SK-N-SH (cell line): ENCODE data around the gene REX1BD. TPM values are rescaled to one million over a fixed set of nuclear protein-coding genes. Genes with fewer than 3 reads are reported as not detected.

ENCODE experiments used
- CTCF ChIP-seq: fragments of 200-600 bp; sonication (generic); IDR thresholded peaks from 2 replicates; pipeline ENCODE4 v1.6.1; 2017; ENCODE audit warnings: antibody characterized with exemption, mild to moderate bottlenecking, moderate library complexity
- ELF1 ChIP-seq: IDR thresholded peaks from 2 replicates; pipeline ENCODE4 v1.4.0; 2012
- EP300 ChIP-seq, 2 experiments: IDR thresholded peaks; 2 replicates each; pipeline versions ENCODE4 v1.4.0 to v1.6.1; 2012; ENCODE audit warnings: borderline replicate concordance in 1 of 2, low read depth in 1 of 2, low read length in 1 of 2
- EZH2phosphoT487 ChIP-seq: fragments of 200-600 bp; sonication (generic); IDR thresholded peaks from 2 replicates; pipeline ENCODE4 v1.6.1; 2017; ENCODE audit warnings: low read depth, mixed run types, mild to moderate bottlenecking, antibody characterized with exemption, moderate library complexity, borderline replicate concordance
- GABPA ChIP-seq: IDR thresholded peaks from 2 replicates; pipeline ENCODE4 v1.4.0; 2012; ENCODE audit warnings: low read depth, mild to moderate bottlenecking
- JUND ChIP-seq: IDR thresholded peaks from 2 replicates; pipeline ENCODE4 v1.4.0; 2012
- MAX ChIP-seq: IDR thresholded peaks from 2 replicates; pipeline ENCODE4 v1.4.0; 2012; ENCODE audit warnings: low read depth
- NFIC ChIP-seq: IDR thresholded peaks from 2 replicates; pipeline ENCODE4 v1.4.0; 2012; ENCODE audit warnings: borderline replicate concordance
- NRF1 ChIP-seq: IDR thresholded peaks from 2 replicates; pipeline ENCODE4 v1.6.1; 2012; ENCODE audit warnings: low read depth, mild to moderate bottlenecking, low read length
- POLR2AphosphoS5 ChIP-seq: IDR thresholded peaks from 2 replicates; pipeline ENCODE4 v1.6.1; 2012; ENCODE audit warnings: low read depth, low read length
- RCOR1 ChIP-seq: fragments of 150-350 bp; IDR thresholded peaks from 2 replicates; pipeline ENCODE4 v1.6.1; 2017; ENCODE audit warnings: antibody characterized with exemption, low read length
- SMC3 ChIP-seq: IDR thresholded peaks from 2 replicates; pipeline ENCODE4 v1.6.1; 2012; ENCODE audit warnings: low read depth, low read length, improper control_type of control experiment
- TCF12 ChIP-seq: IDR thresholded peaks from 2 replicates; pipeline ENCODE4 v1.4.0; 2012
- TEAD4 ChIP-seq: IDR thresholded peaks from 2 replicates; pipeline ENCODE4 v1.4.0; 2012; ENCODE audit warnings: mild to moderate bottlenecking, borderline replicate concordance; ENCODE audit not compliant: insufficient read depth
- USF2 ChIP-seq: fragments of 150-350 bp; IDR thresholded peaks from 2 replicates; pipeline ENCODE4 v1.6.1; 2017; ENCODE audit warnings: antibody characterized with exemption, low read length, low read depth, borderline replicate concordance
- ZBTB33 ChIP-seq: IDR thresholded peaks from 2 replicates; pipeline ENCODE4 v1.4.0; 2012; ENCODE audit warnings: low read depth, borderline replicate concordance
- polyA plus RNA-seq, 3 experiments: library from polyadenylated mRNA; depleted of rRNA; stranded (reverse); fragments of >200 nt; gene quantifications; 2 replicates each; pipeline ENCODE4 v1.2.3, GENCODE V29; 2012
- TF ChIP-seq, protein P1 (sequence below): IDR thresholded peaks from 2 replicates; pipeline ENCODE4 v1.6.1; 2012; ENCODE audit warnings: mild to moderate bottlenecking, low read depth, low read length, moderate library complexity

The REX1BD gene
- polyA plus RNA-seq, 1 of the 3 experiments (the other 2 are of a cell fraction), result 159 TPM

- TF ChIP-seq TEAD4 (no peak), TCF12 (no peak), POLR2AphosphoS5 (0 out of 2 replicates have a peak, but pooled peaks have one; percentile 15), EZH2phosphoT487 (no peak), GABPA (no peak), MAX (peak; percentile 51; the same call in 1 of the 2 replicates), NFIC (no peak), SMC3 (peak; percentile 55), RCOR1 (0 out of 2 replicates have a peak, but pooled peaks have one; percentile 39), EP300 (IDR thresholded peaks at IDR 0.05; ENCODE audit: borderline replicate concordance in 1 of 2, low read depth in 1 of 2, low read length in 1 of 2) (0 out of 4 replicates have a peak, but pooled peaks of 1 of the 2 experiments have one; percentile 30), CTCF (peak; percentile 70), NRF1 (no peak), USF2 (no peak), ZBTB33 (no peak), ELF1 (no peak), JUND (no peak)
- TF ChIP-seq, protein P1, sequence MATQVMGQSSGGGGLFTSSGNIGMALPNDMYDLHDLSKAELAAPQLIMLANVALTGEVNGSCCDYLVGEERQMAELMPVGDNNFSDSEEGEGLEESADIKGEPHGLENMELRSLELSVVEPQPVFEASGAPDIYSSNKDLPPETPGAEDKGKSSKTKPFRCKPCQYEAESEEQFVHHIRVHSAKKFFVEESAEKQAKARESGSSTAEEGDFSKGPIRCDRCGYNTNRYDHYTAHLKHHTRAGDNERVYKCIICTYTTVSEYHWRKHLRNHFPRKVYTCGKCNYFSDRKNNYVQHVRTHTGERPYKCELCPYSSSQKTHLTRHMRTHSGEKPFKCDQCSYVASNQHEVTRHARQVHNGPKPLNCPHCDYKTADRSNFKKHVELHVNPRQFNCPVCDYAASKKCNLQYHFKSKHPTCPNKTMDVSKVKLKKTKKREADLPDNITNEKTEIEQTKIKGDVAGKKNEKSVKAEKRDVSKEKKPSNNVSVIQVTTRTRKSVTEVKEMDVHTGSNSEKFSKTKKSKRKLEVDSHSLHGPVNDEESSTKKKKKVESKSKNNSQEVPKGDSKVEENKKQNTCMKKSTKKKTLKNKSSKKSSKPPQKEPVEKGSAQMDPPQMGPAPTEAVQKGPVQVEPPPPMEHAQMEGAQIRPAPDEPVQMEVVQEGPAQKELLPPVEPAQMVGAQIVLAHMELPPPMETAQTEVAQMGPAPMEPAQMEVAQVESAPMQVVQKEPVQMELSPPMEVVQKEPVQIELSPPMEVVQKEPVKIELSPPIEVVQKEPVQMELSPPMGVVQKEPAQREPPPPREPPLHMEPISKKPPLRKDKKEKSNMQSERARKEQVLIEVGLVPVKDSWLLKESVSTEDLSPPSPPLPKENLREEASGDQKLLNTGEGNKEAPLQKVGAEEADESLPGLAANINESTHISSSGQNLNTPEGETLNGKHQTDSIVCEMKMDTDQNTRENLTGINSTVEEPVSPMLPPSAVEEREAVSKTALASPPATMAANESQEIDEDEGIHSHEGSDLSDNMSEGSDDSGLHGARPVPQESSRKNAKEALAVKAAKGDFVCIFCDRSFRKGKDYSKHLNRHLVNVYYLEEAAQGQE, result no peak
- TF ChIP-seq, all 33 proteins: peak for 12
Observed at GRCh38 chr19:18590273-18591272, 2.0 kb downstream of the REX1BD start (continued).
